Uterus (tissue), 4 donors: Measurements from ENCODE around the gene RPL29. TPM values are rescaled to one million over a fixed set of nuclear protein-coding genes. Genes with fewer than 3 reads are reported as not detected.

ENCODE experiments used
- DNase-seq, 2 donors: peaks; one replicate each; pipeline ENCODE4 v3.0.0-alpha.2; 2019 to 2020
- H3K27ac ChIP-seq, 2 donors: fragments of 200-600 bp; sonication (generic); 1 replicate in 1 of 2; 2 replicates in 1 of 2; pipeline ENCODE4 v1.5.1; 2016 to 2018
- H3K27me3 ChIP-seq, 2 donors: fragments of 200-600 bp; sonication (generic); one replicate each; pipeline ENCODE4 v1.5.1; 2018 to 2019; ENCODE audit warnings: control low read depth in 1 of 2
- H3K36me3 ChIP-seq, 2 donors: fragments of 200-600 bp; sonication (generic); one replicate each; pipeline ENCODE4 v1.5.1; 2019; ENCODE audit warnings: control low read depth in 1 of 2
- H3K4me1 ChIP-seq, 2 donors: fragments of 200-600 bp; sonication (generic); one replicate each; pipeline ENCODE4 v1.5.1; 2018 to 2019; ENCODE audit warnings: control low read depth in 1 of 2
- H3K4me3 ChIP-seq, 2 donors: fragments of 200-600 bp; sonication (generic); 1 replicate in 1 of 2; 2 replicates in 1 of 2; pipeline ENCODE4 v1.5.1; 2018 to 2019; ENCODE audit warnings: mild to moderate bottlenecking in 1 of 2
- H3K9me3 ChIP-seq, 2 donors: fragments of 200-600 bp; sonication (generic); one replicate each; pipeline ENCODE4 v1.5.1; 2019; ENCODE audit warnings: control low read depth in 1 of 2
- POLR2A ChIP-seq, 2 donors: fragments of 450-650 bp; IDR thresholded peaks; one replicate each; pipeline ENCODE4 v1.6.1; 2016; ENCODE audit warnings: antibody characterized with exemption in 2 of 2, mild to moderate bottlenecking in 1 of 2, moderate library complexity in 1 of 2
- intact Hi-C: fragments of 100-400 bp; cut with DNase I; formaldehyde crosslinking; loops from one replicate; pipeline ENCODE4 v1.15.1; 2023; ENCODE audit warnings: low total_unique reads
- total RNA-seq, 4 donors: library from RNA; depleted of rRNA in 3 of 4; stranded (reverse); fragments of >200 nt in 3 of 4; gene quantifications; one replicate each; pipeline versions ENCODE4 v1.1.0 to v1.2.4, GENCODE V29; 2014 to 2023
- TF ChIP-seq, protein P1 (sequence below), 4 experiments: fragments of 200-600 bp in 2 of 4; fragments of 450-650 bp in 2 of 4; sonication (generic) in 2 of 4; IDR thresholded peaks; one replicate each; pipeline ENCODE4 v1.5.1; 2016 to 2019; ENCODE audit warnings: antibody characterized with exemption in 4 of 4, mild to moderate bottlenecking in 2 of 4, moderate library complexity in 1 of 4
- donor health status: DM: yes; HTN: yes; CAD: no.

Gene RPL29
- total RNA-seq, 4 donors from 2014 or later = 696 to 2,362 (median 1,238) TPM

DNA sequence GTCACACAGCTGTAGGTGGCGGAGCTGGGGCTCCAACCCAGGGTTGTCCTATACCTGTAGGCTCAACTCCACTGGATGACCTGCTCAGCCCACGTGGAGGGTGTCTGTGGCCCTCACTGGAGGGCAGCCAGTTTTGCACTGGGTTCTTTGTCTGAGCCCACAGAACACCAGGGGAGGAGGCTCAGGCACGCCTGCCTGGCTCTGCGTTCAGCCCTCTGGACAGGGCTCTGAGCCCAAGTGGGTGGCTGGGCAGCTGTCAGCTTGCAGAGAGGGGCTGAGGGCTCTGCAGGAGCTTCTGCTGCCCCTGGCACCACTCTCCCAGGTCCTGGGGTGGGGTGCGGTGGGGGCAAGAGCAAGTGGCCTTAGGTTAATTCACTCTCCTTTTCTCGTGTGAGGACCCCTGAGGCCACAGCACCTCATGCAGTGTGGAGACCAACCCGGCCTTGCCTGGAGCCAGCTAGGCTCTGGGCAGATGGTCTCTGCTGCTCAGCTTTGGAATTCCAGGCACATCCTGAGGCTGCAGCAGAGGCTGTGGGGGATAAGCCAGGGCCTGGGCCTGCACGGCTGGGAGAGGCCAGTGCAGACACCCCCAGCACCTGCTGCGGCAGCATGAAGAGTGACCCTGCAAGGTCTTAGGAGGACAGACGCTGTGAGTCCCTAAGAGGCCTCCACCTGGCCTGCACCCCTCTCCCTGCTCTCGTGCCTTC is 37.2 kb upstream of the RPL29 start:
- no peak for DNase-seq
- Histone ChIP-seq H3K36me3 (no peaks in the 10 kb centered on the region), H3K9me3 (no peaks in the 10 kb centered on the region), H3K4me1 (no peaks in the 10 kb centered on the region), H3K4me3 (no peak overlapping the region), H3K27ac (no peak overlapping the region), H3K27me3 (no peaks in the 10 kb centered on the region)
- intact Hi-C loops = no loop called here
- TF ChIP-seq, protein P1, sequence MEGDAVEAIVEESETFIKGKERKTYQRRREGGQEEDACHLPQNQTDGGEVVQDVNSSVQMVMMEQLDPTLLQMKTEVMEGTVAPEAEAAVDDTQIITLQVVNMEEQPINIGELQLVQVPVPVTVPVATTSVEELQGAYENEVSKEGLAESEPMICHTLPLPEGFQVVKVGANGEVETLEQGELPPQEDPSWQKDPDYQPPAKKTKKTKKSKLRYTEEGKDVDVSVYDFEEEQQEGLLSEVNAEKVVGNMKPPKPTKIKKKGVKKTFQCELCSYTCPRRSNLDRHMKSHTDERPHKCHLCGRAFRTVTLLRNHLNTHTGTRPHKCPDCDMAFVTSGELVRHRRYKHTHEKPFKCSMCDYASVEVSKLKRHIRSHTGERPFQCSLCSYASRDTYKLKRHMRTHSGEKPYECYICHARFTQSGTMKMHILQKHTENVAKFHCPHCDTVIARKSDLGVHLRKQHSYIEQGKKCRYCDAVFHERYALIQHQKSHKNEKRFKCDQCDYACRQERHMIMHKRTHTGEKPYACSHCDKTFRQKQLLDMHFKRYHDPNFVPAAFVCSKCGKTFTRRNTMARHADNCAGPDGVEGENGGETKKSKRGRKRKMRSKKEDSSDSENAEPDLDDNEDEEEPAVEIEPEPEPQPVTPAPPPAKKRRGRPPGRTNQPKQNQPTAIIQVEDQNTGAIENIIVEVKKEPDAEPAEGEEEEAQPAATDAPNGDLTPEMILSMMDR (IDR thresholded peaks at IDR 0.05) = no peak
- TF ChIP-seq POLR2A (IDR thresholded peaks at IDR 0.05) = no peak

DNA sequence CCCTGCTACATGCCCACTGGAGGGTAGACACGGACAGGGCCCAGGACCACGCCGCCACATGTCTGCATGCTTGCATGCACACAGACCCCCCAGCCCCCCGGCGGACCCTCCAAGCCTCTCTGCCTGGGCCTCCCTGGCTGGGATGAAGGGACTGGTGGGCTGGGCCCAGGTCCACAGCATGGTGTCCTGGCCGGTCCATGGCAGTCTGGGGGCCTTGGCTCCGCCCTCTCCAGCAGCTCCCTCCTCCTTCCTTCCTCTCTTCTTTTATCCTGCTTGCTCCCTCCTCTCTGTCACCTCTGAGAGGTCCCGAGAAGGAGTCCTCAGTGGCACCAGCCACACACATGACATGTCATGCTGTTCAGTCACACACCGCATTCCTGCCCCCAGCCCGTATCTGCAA is 36.2 kb upstream of the RPL29 start:
- Histone ChIP-seq H3K27me3 (no peaks in the 10 kb centered on the region), H3K36me3 (no peaks in the 10 kb centered on the region), H3K4me3 (no peak overlapping the region), H3K9me3 (no peaks in the 10 kb centered on the region), H3K27ac (no peak overlapping the region), H3K4me1 (no peaks in the 10 kb centered on the region)
- TF ChIP-seq POLR2A (IDR thresholded peaks at IDR 0.05) = no peak
- TF ChIP-seq, protein P1 (IDR thresholded peaks at IDR 0.05) = no peak
- no peak for DNase-seq
- intact Hi-C loops = no loop called here

DNA sequence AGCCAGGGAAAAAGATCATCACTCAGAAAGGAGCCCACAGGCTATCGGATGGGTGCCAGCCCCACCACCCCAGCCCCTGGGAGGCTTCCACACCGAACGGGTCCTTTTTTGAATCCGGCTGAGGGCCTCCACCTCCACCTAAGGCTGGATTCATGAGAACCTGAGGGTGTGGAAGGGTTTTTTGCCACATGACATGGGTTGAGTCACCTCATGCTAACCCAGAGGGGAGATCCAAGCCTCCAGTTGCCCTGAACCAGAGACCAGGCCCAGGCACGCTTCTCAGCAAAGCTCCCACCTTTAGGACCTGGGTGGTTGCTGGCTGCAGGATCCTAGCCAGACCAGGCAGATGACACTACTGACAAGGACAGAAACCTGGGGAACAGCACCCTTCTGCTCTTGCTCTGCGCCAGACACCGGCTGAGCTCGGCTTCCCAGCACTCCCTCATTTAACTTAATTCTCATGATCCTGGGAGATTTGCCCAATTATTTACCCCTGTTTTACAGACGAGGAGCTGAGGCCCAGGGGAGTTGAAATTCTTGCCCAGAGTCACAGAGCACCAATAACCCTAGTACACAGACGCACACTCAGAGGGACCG is 35.1 kb upstream of the RPL29 start:
- no peak overlapping the region for H3K27ac ChIP-seq

DNA sequence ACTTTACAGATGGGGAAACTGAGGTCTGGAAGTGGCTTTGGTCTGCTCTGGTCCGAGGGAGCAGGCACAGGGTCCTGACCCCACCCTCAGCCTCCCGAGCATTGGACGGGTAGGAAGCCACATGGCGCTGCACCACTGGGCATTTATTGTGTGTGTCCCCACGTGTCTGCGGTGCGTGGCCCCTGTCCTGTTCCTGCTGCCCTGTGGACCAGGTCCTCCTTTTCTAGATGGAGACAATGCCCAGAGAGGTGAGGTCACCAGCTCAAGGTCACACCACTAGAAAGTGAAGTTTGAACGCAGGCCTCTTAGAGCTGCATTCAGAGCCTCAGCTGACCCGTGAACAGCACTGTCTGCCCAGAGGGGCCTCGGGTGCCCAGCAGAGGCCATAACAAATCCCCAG is 33.8 kb upstream of the RPL29 start:
- Histone ChIP-seq H3K4me3 (no peak overlapping the region), H3K27me3 (no peaks in the 10 kb centered on the region), H3K36me3 (no peaks in the 10 kb centered on the region), H3K27ac (no peak overlapping the region), H3K9me3 (no peaks in the 10 kb centered on the region), H3K4me1 (no peaks in the 10 kb centered on the region)
- no peak for TF ChIP-seq POLR2A (IDR thresholded peaks at IDR 0.05)
- TF ChIP-seq, protein P1 (IDR thresholded peaks at IDR 0.05) = no peak
- no peak for DNase-seq
- intact Hi-C loops = no loop called here

More for the DNA sequence above, 35.1 kb upstream of the RPL29 start:
- Histone ChIP-seq H3K4me3 (no peak overlapping the region), H3K27me3 (no peaks in the 10 kb centered on the region), H3K4me1 (no peaks in the 10 kb centered on the region), H3K9me3 (no peaks in the 10 kb centered on the region), H3K36me3 (no peaks in the 10 kb centered on the region)
- intact Hi-C loops = no loop called here
- TF ChIP-seq, protein P1 (IDR thresholded peaks at IDR 0.05) = no peak
- no peak for TF ChIP-seq POLR2A (IDR thresholded peaks at IDR 0.05)
- no peak for DNase-seq

DNA sequence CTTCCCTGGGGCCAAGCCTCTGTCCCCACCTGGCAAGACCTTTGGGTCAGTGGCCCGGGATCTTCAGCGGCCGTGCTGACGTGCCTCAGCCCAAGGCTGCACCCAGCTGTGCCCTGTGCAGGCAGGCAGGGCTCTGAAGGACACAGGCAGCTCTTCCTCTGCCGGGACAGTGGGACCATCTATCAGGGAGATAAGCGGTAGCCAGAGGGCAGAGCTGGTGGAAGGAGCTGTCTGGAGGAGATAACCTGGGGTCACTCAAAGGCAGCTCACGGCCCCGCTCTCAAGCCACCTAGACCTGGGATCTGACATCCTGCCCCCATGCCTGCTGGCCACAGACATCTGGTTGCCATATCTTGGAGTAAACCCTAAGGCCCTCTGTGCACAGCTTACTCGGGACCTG is 33.4 kb upstream of the RPL29 start:
- intact Hi-C loops = no loop called here
- H3K27ac ChIP-seq = no peak overlapping the region
- no peaks in the 10 kb centered on the region for H3K27me3 ChIP-seq
- no peaks in the 10 kb centered on the region for H3K9me3 ChIP-seq
- H3K4me3 ChIP-seq = no peak overlapping the region
- DNase-seq = no peak
- no peaks in the 10 kb centered on the region for H3K4me1 ChIP-seq
- H3K36me3 ChIP-seq = no peaks in the 10 kb centered on the region
- no peak for TF ChIP-seq POLR2A (IDR thresholded peaks at IDR 0.05)
- TF ChIP-seq, protein P1 (IDR thresholded peaks at IDR 0.05) = no peak
